ENCODE results near the gene SYNE2.

DNA sequence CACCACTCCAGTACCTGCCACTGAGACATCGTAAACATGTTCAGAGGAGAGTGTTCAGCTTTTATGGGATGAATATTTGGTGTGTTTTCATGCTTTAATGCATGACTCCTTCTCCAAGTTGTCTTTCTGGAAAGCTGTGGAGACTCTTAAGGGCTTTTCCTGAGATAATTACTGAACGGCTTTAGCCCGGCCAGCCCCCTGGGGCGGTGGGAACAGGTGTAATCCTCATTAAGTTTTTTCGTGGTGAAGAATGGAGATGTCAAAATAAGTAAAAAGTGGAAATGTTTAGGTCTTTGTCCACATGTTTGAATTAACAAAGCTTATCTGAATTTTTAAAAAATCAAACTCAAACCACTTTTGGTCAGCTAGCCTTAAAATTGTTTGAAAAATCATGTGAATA lies 1.5 kb downstream of the SYNE2 start:
- TF ChIP-seq GABPA (IDR thresholded peaks at IDR 0.05; ENCODE audit: low read depth) (no peak), POLR2AphosphoS5 (IDR thresholded peaks at IDR 0.05; ENCODE audit: low read depth) (no peak), SPI1 (IDR thresholded peaks at IDR 0.05; ENCODE audit: borderline replicate concordance, low read depth) (no peak)
- TF ChIP-seq, protein P1, sequence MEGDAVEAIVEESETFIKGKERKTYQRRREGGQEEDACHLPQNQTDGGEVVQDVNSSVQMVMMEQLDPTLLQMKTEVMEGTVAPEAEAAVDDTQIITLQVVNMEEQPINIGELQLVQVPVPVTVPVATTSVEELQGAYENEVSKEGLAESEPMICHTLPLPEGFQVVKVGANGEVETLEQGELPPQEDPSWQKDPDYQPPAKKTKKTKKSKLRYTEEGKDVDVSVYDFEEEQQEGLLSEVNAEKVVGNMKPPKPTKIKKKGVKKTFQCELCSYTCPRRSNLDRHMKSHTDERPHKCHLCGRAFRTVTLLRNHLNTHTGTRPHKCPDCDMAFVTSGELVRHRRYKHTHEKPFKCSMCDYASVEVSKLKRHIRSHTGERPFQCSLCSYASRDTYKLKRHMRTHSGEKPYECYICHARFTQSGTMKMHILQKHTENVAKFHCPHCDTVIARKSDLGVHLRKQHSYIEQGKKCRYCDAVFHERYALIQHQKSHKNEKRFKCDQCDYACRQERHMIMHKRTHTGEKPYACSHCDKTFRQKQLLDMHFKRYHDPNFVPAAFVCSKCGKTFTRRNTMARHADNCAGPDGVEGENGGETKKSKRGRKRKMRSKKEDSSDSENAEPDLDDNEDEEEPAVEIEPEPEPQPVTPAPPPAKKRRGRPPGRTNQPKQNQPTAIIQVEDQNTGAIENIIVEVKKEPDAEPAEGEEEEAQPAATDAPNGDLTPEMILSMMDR (IDR thresholded peaks at IDR 0.05; ENCODE audit: insufficient read depth, low read length) = no peak
- TF ChIP-seq, protein P2, sequence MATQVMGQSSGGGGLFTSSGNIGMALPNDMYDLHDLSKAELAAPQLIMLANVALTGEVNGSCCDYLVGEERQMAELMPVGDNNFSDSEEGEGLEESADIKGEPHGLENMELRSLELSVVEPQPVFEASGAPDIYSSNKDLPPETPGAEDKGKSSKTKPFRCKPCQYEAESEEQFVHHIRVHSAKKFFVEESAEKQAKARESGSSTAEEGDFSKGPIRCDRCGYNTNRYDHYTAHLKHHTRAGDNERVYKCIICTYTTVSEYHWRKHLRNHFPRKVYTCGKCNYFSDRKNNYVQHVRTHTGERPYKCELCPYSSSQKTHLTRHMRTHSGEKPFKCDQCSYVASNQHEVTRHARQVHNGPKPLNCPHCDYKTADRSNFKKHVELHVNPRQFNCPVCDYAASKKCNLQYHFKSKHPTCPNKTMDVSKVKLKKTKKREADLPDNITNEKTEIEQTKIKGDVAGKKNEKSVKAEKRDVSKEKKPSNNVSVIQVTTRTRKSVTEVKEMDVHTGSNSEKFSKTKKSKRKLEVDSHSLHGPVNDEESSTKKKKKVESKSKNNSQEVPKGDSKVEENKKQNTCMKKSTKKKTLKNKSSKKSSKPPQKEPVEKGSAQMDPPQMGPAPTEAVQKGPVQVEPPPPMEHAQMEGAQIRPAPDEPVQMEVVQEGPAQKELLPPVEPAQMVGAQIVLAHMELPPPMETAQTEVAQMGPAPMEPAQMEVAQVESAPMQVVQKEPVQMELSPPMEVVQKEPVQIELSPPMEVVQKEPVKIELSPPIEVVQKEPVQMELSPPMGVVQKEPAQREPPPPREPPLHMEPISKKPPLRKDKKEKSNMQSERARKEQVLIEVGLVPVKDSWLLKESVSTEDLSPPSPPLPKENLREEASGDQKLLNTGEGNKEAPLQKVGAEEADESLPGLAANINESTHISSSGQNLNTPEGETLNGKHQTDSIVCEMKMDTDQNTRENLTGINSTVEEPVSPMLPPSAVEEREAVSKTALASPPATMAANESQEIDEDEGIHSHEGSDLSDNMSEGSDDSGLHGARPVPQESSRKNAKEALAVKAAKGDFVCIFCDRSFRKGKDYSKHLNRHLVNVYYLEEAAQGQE (IDR thresholded peaks at IDR 0.05; ENCODE audit: insufficient replicate concordance, low read depth) = no peak

Data from HL-60 (cell line).